ENCODE data around the gene PHAF1.

Gene PHAF1

GRCh38 chr16:67086822-67087221 is 22.9 kb upstream of the PHAF1 start:
- ATAC-seq (ENCODE audit: insufficient read depth, low read depth) (no peak), DNase-seq (no peak)
- no peak overlapping the region for H3K9ac ChIP-seq (ENCODE audit: low read depth, low read length)
- peaks cover 33% of the 10 kb centered on the region for H3K79me2 ChIP-seq (ENCODE audit: insufficient read depth, low read length)
- H2AFZ ChIP-seq (ENCODE audit: low read depth, low read length), result no peak overlapping the region
- peaks cover 57% of the 10 kb centered on the region for H3K36me3 ChIP-seq (ENCODE audit: insufficient read depth, low read length)
- no peak overlapping the region for H3K27ac ChIP-seq (ENCODE audit: low read length)
- H3K27me3 ChIP-seq (ENCODE audit: insufficient read depth, low read length, poor library complexity), result no peaks in the 10 kb centered on the region
- H3K4me3 ChIP-seq (ENCODE audit: low read depth in 1 of 2, low read length in 2 of 2), result no peak overlapping the region
- no peaks in the 10 kb centered on the region for H3K9me3 ChIP-seq (ENCODE audit: insufficient read depth, low read length, severe bottlenecking)
- H3K4me2 ChIP-seq (ENCODE audit: insufficient read depth, low read length), result no peak overlapping the region
- H4K20me1 ChIP-seq (ENCODE audit: insufficient read depth, low read length), result peaks cover 5% of the 10 kb centered on the region; the same call in 1 of the 2 replicates
- no peaks in the 10 kb centered on the region for H3K4me1 ChIP-seq (ENCODE audit: insufficient read depth, low read length)
- TF ChIP-seq, protein P1, sequence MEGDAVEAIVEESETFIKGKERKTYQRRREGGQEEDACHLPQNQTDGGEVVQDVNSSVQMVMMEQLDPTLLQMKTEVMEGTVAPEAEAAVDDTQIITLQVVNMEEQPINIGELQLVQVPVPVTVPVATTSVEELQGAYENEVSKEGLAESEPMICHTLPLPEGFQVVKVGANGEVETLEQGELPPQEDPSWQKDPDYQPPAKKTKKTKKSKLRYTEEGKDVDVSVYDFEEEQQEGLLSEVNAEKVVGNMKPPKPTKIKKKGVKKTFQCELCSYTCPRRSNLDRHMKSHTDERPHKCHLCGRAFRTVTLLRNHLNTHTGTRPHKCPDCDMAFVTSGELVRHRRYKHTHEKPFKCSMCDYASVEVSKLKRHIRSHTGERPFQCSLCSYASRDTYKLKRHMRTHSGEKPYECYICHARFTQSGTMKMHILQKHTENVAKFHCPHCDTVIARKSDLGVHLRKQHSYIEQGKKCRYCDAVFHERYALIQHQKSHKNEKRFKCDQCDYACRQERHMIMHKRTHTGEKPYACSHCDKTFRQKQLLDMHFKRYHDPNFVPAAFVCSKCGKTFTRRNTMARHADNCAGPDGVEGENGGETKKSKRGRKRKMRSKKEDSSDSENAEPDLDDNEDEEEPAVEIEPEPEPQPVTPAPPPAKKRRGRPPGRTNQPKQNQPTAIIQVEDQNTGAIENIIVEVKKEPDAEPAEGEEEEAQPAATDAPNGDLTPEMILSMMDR (IDR thresholded peaks at IDR 0.05; ENCODE audit: borderline replicate concordance, extremely low read depth, low read length, poor library complexity, severe bottlenecking), result no peak
- no peak for TF ChIP-seq EZH2 (IDR thresholded peaks at IDR 0.05; ENCODE audit: borderline replicate concordance, low read depth, low read length, severe bottlenecking)

DNA sequence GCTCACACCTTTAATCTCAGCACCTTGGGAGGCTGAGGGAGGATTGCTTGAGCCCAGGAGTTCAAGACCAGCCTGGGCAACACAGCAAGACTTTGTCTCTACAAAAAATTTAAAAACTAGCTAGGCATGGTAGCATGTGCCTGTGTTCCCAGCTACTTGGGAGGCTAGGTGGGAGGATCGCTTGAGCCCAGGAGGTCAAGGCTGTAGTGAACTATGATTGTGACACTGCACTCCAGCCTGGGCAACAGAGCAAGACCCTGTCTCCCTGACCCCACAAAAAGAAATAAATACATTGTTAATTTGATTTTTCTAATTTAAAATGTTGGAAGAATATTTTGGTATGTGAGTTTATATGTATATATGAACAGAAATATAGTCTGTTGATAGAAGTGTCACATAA is 22.4 kb upstream of the PHAF1 start:
- Histone ChIP-seq H3K27ac (ENCODE audit: low read length) (no peak overlapping the region), H3K4me2 (ENCODE audit: insufficient read depth, low read length) (no peak overlapping the region), H3K27me3 (ENCODE audit: insufficient read depth, low read length, poor library complexity) (no peaks in the 10 kb centered on the region), H3K36me3 (ENCODE audit: insufficient read depth, low read length) (peaks cover 57% of the 10 kb centered on the region), H3K4me3 (ENCODE audit: low read depth in 1 of 2, low read length in 2 of 2) (no peak overlapping the region), H3K9me3 (ENCODE audit: insufficient read depth, low read length, severe bottlenecking) (no peaks in the 10 kb centered on the region), H3K79me2 (ENCODE audit: insufficient read depth, low read length) (peaks cover 33% of the 10 kb centered on the region), H2AFZ (ENCODE audit: low read depth, low read length) (no peak overlapping the region), H3K9ac (ENCODE audit: low read depth, low read length) (no peak overlapping the region), H4K20me1 (ENCODE audit: insufficient read depth, low read length) (peaks cover 7% of the 10 kb centered on the region; the same call in 1 of the 2 replicates), H3K4me1 (ENCODE audit: insufficient read depth, low read length) (no peaks in the 10 kb centered on the region)
- ATAC-seq (ENCODE audit: insufficient read depth, low read depth) (no peak), DNase-seq (no peak)
- no peak for TF ChIP-seq EZH2 (IDR thresholded peaks at IDR 0.05; ENCODE audit: borderline replicate concordance, low read depth, low read length, severe bottlenecking)
- TF ChIP-seq, protein P1 (IDR thresholded peaks at IDR 0.05; ENCODE audit: borderline replicate concordance, extremely low read depth, low read length, poor library complexity, severe bottlenecking), result no peak

DNA sequence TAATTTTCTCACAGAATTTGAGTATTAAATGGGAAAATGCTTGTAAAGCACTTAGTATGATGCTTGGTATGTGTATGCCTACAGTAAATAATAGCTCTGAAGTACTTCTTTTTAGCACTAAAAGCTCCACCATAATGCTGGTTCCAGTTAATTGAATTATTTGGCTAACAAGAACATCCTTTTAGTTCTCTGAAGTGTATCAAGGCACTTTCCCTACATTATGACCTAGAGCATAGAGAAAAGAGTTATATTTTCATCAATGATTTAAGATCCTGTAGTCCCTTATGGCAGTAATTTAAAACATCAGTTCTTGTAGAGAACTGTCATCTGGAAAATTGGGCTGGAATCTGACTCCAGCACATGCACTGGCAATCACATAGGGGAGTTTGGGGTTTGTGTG is 21.9 kb upstream of the PHAF1 start:
- peaks cover 7% of the 10 kb centered on the region; the same call in 1 of the 2 replicates for H4K20me1 ChIP-seq (ENCODE audit: insufficient read depth, low read length)
- ATAC-seq (ENCODE audit: insufficient read depth, low read depth), result no peak
- no peaks in the 10 kb centered on the region for H3K27me3 ChIP-seq (ENCODE audit: insufficient read depth, low read length, poor library complexity)
- H3K9me3 ChIP-seq (ENCODE audit: insufficient read depth, low read length, severe bottlenecking), result no peaks in the 10 kb centered on the region
- H3K4me3 ChIP-seq (ENCODE audit: low read depth in 1 of 2, low read length in 2 of 2), result no peak overlapping the region
- H3K9ac ChIP-seq (ENCODE audit: low read depth, low read length), result no peak overlapping the region
- TF ChIP-seq, protein P1 (IDR thresholded peaks at IDR 0.05; ENCODE audit: borderline replicate concordance, extremely low read depth, low read length, poor library complexity, severe bottlenecking), result no peak
- no peak for TF ChIP-seq EZH2 (IDR thresholded peaks at IDR 0.05; ENCODE audit: borderline replicate concordance, low read depth, low read length, severe bottlenecking)
- peaks cover 34% of the 10 kb centered on the region for H3K79me2 ChIP-seq (ENCODE audit: insufficient read depth, low read length)
- no peak for DNase-seq
- H3K4me1 ChIP-seq (ENCODE audit: insufficient read depth, low read length), result no peaks in the 10 kb centered on the region
- no peak overlapping the region for H3K4me2 ChIP-seq (ENCODE audit: insufficient read depth, low read length)
- H3K27ac ChIP-seq (ENCODE audit: low read length), result no peak overlapping the region
- peaks cover 60% of the 10 kb centered on the region for H3K36me3 ChIP-seq (ENCODE audit: insufficient read depth, low read length)
- H2AFZ ChIP-seq (ENCODE audit: low read depth, low read length), result no peak overlapping the region

- no peaks in the 10 kb centered on the region for H3K9me3 ChIP-seq (ENCODE audit: insufficient read depth, low read length, severe bottlenecking)
- peaks cover 60% of the 10 kb centered on the region for H3K36me3 ChIP-seq (ENCODE audit: insufficient read depth, low read length)
- H3K27ac ChIP-seq (ENCODE audit: low read length), result no peak overlapping the region
- no peak for TF ChIP-seq EZH2 (IDR thresholded peaks at IDR 0.05; ENCODE audit: borderline replicate concordance, low read depth, low read length, severe bottlenecking)
- TF ChIP-seq, protein P1 (IDR thresholded peaks at IDR 0.05; ENCODE audit: borderline replicate concordance, extremely low read depth, low read length, poor library complexity, severe bottlenecking), result no peak
- H3K4me3 ChIP-seq (ENCODE audit: low read depth in 1 of 2, low read length in 2 of 2), result no peak overlapping the region
- peaks cover 7% of the 10 kb centered on the region; the same call in 1 of the 2 replicates for H4K20me1 ChIP-seq (ENCODE audit: insufficient read depth, low read length)
- no peak for ATAC-seq (ENCODE audit: insufficient read depth, low read depth)
- no peak overlapping the region for H3K4me2 ChIP-seq (ENCODE audit: insufficient read depth, low read length)
- no peak for DNase-seq
- H3K27me3 ChIP-seq (ENCODE audit: insufficient read depth, low read length, poor library complexity), result no peaks in the 10 kb centered on the region
- H3K4me1 ChIP-seq (ENCODE audit: insufficient read depth, low read length), result no peaks in the 10 kb centered on the region
- H2AFZ ChIP-seq (ENCODE audit: low read depth, low read length), result no peak overlapping the region
- H3K9ac ChIP-seq (ENCODE audit: low read depth, low read length), result no peak overlapping the region
- H3K79me2 ChIP-seq (ENCODE audit: insufficient read depth, low read length), result peaks cover 36% of the 10 kb centered on the region
Measured at GRCh38 chr16:67088551-67088950, 21.2 kb upstream of the PHAF1 start.

All from DND-41 (cell line).